HEK293T (cell line): ENCODE data around the gene ASNSD1.

ENCODE experiments used
- BHLHE40 ChIP-seq: fragments of 450-650 bp; IDR thresholded peaks from 2 replicates; pipeline ENCODE4 v1.6.1; 2016; ENCODE audit warnings: mild to moderate bottlenecking, moderate library complexity, borderline replicate concordance
- CTBP1 ChIP-seq: fragments of 450-650 bp; IDR thresholded peaks from 2 replicates; pipeline ENCODE4 v1.6.1; 2016; ENCODE audit warnings: borderline replicate concordance
- ELF4 ChIP-seq: fragments of 450-650 bp; IDR thresholded peaks from 2 replicates; pipeline ENCODE4 v1.6.1; 2017; ENCODE audit warnings: antibody characterized with exemption
- FOXA1 ChIP-seq: fragments of 450-650 bp; IDR thresholded peaks from 2 replicates; pipeline ENCODE4 v1.6.1; 2016; ENCODE audit warnings: mild to moderate bottlenecking
- FOXK2 ChIP-seq: fragments of 450-650 bp; IDR thresholded peaks from 2 replicates; pipeline ENCODE4 v1.6.1; 2016; ENCODE audit warnings: mild to moderate bottlenecking
- FOXM1 ChIP-seq: fragments of 450-650 bp; IDR thresholded peaks from 2 replicates; pipeline ENCODE4 v1.6.1; 2017; ENCODE audit warnings: mild to moderate bottlenecking, borderline replicate concordance
- HDGF ChIP-seq: fragments of 450-650 bp; IDR thresholded peaks from 2 replicates; pipeline ENCODE4 v1.6.1; 2017; ENCODE audit warnings: antibody characterized with exemption, borderline replicate concordance
- LEF1 ChIP-seq: fragments of 450-650 bp; IDR thresholded peaks from 2 replicates; pipeline ENCODE4 v1.6.1; 2017; ENCODE audit warnings: mild to moderate bottlenecking, borderline replicate concordance
- NFRKB ChIP-seq: fragments of 450-650 bp; IDR thresholded peaks from 2 replicates; pipeline ENCODE4 v1.6.1; 2016; ENCODE audit warnings: mild to moderate bottlenecking, moderate library complexity
- PKNOX1 ChIP-seq: fragments of 450-650 bp; IDR thresholded peaks from 2 replicates; pipeline ENCODE4 v1.6.1; 2016
- SP1 ChIP-seq: fragments of 450-650 bp; IDR thresholded peaks from 2 replicates; pipeline ENCODE4 v1.6.1; 2017
- SUZ12 ChIP-seq: fragments of 450-650 bp; IDR thresholded peaks from 2 replicates; pipeline ENCODE4 v1.6.1; 2016; ENCODE audit warnings: mild to moderate bottlenecking
- TARDBP ChIP-seq: fragments of 450-650 bp; IDR thresholded peaks from 2 replicates; pipeline ENCODE4 v1.6.1; 2016

GRCh38 chr2:189673661-189674373, 12.6 kb downstream of the ASNSD1 start:
- no peak for TF ChIP-seq TARDBP
- TF ChIP-seq FOXA1, result no peak
- no peak for TF ChIP-seq ELF4
- no peak for TF ChIP-seq FOXM1
- no peak for TF ChIP-seq BHLHE40
- TF ChIP-seq PKNOX1, result no peak
- TF ChIP-seq CTBP1, result no peak
- no peak for TF ChIP-seq HDGF
- TF ChIP-seq SP1, result no peak
- TF ChIP-seq SUZ12, result no peak
- no peak for TF ChIP-seq LEF1
- no peak for TF ChIP-seq NFRKB
- TF ChIP-seq FOXK2, result no peak
